DMS 273 (cell line): Measurements from ENCODE around the gene CASTOR1.

Experiments used
- DNase-seq: peaks from one replicate; lab custom pipeline; 2025; ENCODE audit not compliant: unreplicated experiment; lab: John Stamatoyannopoulos, UW

The CASTOR1 gene

GRCh38 chr22:30301995-30302809 is 12.9 kb upstream of the CASTOR1 start:
- DNase-seq: no peak

DNA sequence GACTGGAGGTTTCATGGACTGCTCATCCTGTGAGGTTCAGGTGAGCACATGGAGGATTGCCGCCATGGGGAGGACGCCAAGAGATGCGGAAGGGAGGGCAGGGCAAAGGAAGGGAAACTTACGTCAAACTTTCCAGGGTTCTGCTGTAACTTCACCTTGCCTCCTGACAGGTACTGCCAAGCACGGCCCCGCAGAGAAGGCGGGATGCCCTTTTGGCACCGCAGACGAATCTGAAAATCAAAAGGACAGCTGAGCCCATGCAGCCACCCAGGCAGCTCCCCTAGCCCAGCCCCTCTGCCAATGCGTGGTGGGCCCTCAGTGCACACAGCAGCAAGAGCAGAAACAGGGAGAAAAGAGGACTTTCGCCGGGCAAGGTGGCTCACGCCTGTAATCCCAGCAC is 10.0 kb upstream of the CASTOR1 start:
- DNase-seq: no peak

DNA sequence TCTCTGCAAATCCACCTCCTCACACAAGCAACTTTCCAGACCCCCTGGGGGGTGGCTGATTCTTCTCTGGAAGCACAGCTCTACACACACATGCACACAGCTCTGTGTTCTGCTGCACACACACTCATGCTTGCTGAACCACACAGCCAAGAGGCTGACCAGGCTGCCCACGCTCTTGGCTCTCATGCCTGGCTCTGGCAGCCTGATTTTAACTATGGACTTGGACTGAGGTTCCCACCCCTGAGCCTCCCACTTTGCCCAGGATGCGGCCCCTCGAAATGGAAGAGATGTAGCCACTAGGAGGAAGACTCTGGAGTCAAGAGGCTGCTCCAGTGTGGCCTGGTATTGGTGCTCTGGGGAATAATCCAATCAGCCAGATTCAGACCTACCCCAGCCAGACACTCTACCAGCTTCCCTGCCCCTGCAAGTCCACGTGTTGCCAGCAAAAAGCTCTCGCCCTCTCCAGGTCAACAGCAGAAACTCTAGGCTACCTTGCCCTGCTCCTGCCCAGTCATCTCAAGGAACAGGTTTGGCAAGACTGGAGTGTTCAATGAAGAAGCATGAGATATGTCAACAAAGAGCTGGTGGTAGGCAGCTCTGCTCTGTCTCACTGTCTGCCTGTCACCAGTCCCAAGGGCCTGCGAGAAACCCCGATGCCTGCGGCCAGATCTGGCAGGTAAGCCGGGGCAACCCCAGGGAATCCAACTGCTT is 8.8 kb upstream of the CASTOR1 start:
- DNase-seq: no peak

DNA sequence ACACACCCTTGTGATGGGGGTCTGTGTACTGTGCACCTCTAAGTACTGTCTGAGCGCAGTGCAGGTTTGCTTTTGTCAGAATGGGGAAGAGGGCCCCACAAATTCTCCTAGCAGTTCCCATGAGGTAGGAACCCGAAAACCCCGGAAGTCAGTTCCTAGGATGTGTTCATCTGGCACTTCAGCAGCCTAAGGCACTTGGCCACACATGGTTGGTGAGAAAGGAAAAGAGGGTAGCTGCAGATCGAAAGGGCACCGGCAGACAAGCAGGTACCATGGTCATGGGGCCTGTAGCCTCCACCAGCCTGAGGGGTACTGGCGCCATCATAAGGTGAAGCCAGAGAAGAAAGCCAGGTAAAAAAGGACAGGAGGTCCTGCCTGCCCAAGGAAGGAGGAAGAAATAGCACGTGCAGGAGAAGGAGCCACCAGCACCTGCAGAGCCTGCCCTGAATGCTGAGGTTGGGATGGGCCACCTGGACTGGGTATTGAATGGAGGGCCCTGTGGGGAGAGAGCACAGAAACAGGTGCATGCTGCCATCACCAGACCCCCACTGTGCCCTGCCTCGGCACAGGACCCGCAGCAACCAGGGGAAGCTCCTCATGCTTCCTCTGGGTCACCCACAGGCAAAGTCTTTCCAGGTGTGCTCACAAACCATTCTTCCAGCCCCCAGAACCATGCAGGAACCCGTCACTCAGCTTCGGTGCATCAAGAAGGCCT is 8.1 kb upstream of the CASTOR1 start:
- no peak for DNase-seq

- no peak for DNase-seq
These were observed 7.5 kb upstream of the CASTOR1 start for GRCh38 chr22:30296833-30297232.

DNA sequence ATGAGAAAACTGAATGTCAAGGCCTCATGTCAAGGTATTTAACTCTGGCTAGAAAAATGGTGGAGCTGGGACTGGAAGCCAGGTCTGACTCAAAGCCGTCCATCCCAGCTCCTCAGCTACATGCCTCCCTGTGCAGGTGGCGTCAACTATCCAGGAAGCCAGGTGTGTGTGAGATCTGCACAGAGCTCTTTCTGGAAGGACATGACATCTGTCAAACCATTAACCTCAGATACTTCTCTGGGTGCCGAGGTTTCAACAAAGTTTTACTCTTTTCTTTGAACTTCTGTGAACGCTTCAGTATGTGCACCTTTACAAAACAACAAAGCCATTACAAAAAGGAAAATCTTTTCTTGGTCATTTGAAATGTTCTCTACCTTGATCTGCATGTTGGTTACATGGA is 7.0 kb upstream of the CASTOR1 start:
- DNase-seq: no peak

GRCh38 chr22:30295576-30295975 is 6.3 kb upstream of the CASTOR1 start:
- DNase-seq: no peak

GRCh38 chr22:30294830-30295229 is 5.5 kb upstream of the CASTOR1 start:
- DNase-seq: no peak

- DNase-seq: no peak
These were observed 4.8 kb upstream of the CASTOR1 start for GRCh38 chr22:30294066-30294465.

DNA sequence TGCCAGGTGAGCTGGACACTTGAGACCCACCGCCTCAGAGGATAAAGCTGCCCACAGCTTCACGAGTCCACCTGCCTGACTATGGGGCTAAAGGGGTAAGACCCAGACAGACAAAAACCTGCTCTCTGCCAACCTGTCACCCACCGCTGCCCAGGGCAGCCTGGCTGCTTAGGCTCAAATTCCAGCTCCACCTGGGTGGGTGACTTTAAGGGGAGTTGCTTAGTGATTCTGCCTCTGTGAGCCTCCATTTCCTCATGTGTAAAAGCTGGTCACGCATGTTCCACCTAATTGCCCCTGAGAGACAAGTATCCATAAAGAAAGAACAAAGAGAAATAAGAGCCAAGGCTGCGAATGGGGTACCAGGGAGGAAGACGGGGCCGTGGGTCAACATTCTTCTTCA is 3.7 kb upstream of the CASTOR1 start:
- no peak for DNase-seq

DNA sequence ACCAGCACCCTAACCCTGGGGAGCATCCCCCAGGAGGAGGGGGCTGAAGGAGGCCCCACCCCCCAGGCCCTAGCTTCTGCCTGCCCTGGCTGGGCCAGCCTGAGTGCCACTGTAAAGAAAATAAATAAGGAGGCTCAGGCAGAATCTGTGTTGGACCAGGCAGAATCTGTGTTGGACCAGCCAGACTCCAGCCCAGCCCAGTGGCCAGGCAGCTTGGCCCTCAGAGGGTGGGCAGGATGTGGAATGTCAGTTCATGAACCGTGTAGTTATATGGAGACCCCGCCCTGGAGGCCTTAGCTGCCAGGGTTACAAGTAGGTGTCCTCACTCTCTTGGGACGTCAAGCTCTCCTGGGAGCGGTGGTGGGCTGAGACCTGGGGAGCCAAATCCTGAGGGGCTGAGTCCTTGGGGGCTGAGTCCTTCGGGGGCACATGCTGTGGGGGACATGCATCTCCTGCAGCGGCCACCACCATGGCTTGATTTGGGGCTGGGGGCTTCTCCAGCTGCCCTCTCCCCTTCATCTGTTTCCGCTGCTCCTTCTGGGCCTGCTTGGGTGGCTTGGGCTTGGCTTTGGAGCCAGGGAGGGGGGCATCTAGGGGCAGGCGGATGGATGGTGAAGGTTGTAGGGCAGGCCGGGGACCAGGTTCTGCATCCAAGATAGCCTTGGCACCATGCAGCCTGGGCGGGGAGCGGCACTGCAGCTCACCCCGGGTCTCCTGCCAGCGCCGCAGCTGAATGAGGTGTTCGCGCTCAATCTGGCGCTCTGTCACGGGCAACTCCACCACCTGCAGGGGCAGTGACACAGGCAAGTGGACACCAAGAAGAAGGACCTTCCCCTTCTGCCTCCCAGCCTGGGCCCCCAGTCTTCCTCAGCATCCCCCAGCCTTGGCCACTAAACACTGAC is 3.0 kb upstream of the CASTOR1 start:
- no peak for DNase-seq

DNA sequence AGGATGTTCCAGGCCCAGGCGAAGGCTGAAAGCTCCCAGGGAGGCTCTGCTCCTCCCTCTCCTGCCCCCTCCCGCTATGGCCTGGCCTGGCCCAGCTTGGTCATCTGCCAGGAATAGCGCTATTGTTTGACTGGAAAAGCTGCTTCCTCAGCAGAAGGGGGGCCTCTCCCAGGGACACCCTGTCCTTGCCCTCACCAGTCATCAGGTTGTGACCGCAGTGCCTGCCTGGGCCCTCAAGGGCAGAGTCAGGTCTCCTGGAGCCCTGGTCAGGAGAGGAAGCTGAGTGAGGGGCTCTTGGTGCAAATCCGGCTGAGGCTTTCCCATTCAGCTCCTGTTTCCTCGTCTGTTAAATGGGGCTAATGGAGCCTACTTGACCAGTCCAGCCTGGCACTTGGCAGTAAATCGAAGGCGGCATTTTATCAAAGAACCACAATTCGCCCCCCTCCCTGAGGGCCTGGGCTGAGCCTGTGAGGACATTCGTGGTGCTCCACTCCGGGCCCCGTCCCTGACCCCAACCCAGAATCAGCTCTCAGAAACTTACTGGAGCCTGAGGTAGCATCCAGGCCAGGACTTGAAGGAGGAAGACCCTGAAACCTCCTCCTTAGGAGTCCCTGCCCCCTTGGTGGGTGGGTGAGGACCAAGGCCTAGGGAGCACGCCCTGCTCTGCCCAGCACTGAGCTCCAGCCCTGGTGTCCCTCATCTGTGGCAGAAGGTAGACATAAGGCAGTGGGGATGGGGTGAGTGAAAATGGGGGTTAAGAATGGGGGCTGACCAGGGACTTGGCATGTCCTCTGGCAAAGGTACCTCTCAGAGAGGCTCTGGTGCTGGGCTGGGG is 2.0 kb upstream of the CASTOR1 start:
- peak; percentile 51 for DNase-seq

DNA sequence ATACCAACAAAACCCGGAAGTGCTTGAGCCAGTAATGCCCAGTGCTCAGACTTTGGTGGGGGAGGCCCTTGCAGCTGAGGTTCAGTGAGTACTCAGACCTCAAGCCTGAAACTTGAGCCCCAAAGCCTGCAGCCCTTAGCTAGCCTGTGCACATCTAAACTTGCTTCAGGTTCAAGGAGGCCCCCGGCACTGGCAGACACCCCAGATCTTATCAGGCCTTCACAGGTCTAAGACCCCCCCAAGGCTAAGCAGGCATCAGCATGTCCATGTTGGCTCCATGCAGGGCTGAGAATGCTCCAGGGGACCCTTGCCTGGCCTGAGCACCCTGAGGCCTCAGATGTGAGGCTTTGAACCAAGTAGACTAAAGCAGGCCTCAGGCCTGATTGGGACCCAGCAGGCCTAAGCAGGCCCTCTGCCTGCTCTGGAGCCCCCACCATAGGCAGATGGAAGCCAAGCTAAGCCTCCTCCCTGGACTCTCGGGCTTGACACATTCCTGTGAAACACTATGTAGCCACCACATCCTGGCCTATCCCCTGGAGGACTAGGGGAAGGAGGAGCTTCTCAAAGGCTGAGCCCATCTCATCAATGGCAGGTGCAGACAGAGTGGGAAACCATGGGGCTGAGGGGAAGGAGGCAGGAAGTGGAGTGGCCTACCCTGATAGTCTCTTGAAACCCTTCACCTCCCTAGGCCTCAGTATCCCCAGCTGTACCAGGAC is 1.2 kb upstream of the CASTOR1 start:
- peak; percentile 40 for DNase-seq

DNA sequence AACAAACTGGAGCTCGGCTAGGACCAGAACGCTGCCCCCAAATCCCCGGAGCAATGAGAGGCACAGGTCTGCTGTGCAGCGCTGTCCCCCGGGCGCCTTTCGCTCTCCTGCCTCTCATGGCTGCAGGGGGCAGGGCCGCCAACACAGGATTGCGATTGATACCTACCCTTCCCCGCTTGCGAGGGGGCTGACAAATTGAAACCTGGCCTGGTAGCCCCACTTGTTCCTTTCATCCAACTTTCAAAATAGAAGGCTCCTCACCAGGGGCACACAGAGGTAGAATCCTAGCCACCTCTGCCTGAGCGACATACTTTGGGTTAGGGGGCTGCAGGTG is 642 bp upstream of the CASTOR1 start:
- no peak for DNase-seq

- DNase-seq: no peak
These were observed 725 bp downstream of the CASTOR1 start for GRCh38 chr22:30288419-30289140.

- DNase-seq: peak; percentile 84
These were observed 1.5 kb downstream of the CASTOR1 start for GRCh38 chr22:30287648-30288418.

- peak; percentile 70 for DNase-seq
These were observed 2.3 kb downstream of the CASTOR1 start for GRCh38 chr22:30286813-30287647.
